SU-DHL-6 (cell line): Measurements from ENCODE around the gene OR52N2.

Experiments used
- H2AFZ ChIP-seq: fragments of 200-600 bp; sonication (generic); 2 replicates; pipeline ENCODE4 v1.6.1; 2014; ENCODE audit warnings: low read depth, mild to moderate bottlenecking, moderate library complexity, mixed read lengths, antibody characterized with exemption, low read length; ENCODE audit not compliant: severe bottlenecking
- H3F3A ChIP-seq: fragments of 200-600 bp; shearing (Covaris generic); 2 replicates; pipeline ENCODE4 v1.6.0; 2016; ENCODE audit warnings: antibody characterized with exemption, mild to moderate bottlenecking; ENCODE audit not compliant: insufficient read depth
- H3K27ac ChIP-seq: fragments of 200-600 bp; sonication (generic); 2 replicates; pipeline ENCODE4 v1.5.1; 2016; ENCODE audit warnings: low read depth, mild to moderate bottlenecking, low read length, moderate library complexity, mixed read lengths
- H3K27me3 ChIP-seq: fragments of 200-600 bp; sonication (generic), shearing (Covaris generic); 2 replicates; pipeline ENCODE4 v1.6.0; 2014; ENCODE audit warnings: mild to moderate bottlenecking, low read length
- H3K36me3 ChIP-seq: fragments of 200-600 bp; sonication (generic); 2 replicates; pipeline ENCODE4 v1.6.1; 2014; ENCODE audit warnings: mild to moderate bottlenecking, low read length, mixed read lengths
- H3K4me2 ChIP-seq: fragments of 300-600, 200-600 bp; shearing (Covaris generic), sonication (generic); 2 replicates; pipeline ENCODE4 v1.6.0; 2014; ENCODE audit warnings: low read length, low read depth, mild to moderate bottlenecking; ENCODE audit not compliant: poor library complexity, severe bottlenecking
- H3K4me3 ChIP-seq: fragments of 200-600 bp; sonication (generic); 2 replicates; pipeline ENCODE4 v1.5.1; 2014; ENCODE audit warnings: antibody characterized with exemption, low read length, mild to moderate bottlenecking, mixed read lengths; ENCODE audit not compliant: insufficient read depth, poor library complexity, severe bottlenecking
- H3K79me2 ChIP-seq: fragments of 200-600 bp; sonication (generic); 2 replicates; pipeline ENCODE4 v1.6.1; 2014; ENCODE audit warnings: mild to moderate bottlenecking, low read length, moderate library complexity; ENCODE audit not compliant: insufficient read depth
- H3K9ac ChIP-seq: fragments of 200-600 bp; sonication (generic); 2 replicates; pipeline ENCODE4 v1.7.0; 2014; ENCODE audit warnings: mild to moderate bottlenecking, low read length
- H3K9me2 ChIP-seq: fragments of 200-600 bp; sonication (generic); replicated peaks from 2 replicates; pipeline ENCODE4 v1.6.1; 2014; ENCODE audit warnings: low read length; ENCODE audit not compliant: insufficient read depth
- H3K9me3 ChIP-seq: fragments of 200-600 bp; sonication (generic); 2 replicates; pipeline ENCODE4 v1.6.1; 2014; ENCODE audit warnings: low read length, mixed read lengths; ENCODE audit not compliant: insufficient read depth
- H4K20me1 ChIP-seq: fragments of 200-600 bp; sonication (generic); 2 replicates; pipeline ENCODE4 v1.6.1; 2014; ENCODE audit warnings: low read depth, mild to moderate bottlenecking, antibody characterized with exemption, low read length, moderate library complexity, mixed read lengths
- EZH2phosphoT487 ChIP-seq: fragments of 200-600 bp; sonication (generic), shearing (Covaris generic); conservative IDR thresholded peaks from 2 replicates; pipeline ENCODE4 v1.6.1; 2018; ENCODE audit warnings: mild to moderate bottlenecking, antibody characterized with exemption, low read length, moderate library complexity, mixed read lengths
- TF ChIP-seq, protein P1 (sequence below): fragments of 200-600 bp; sonication (generic); IDR thresholded peaks from one replicate; pipeline ENCODE4 v1.5.1; 2017; ENCODE audit warnings: antibody characterized with exemption, mild to moderate bottlenecking, low read length, moderate library complexity; ENCODE audit not compliant: insufficient read depth, poor library complexity, severe bottlenecking

The OR52N2 gene

DNA sequence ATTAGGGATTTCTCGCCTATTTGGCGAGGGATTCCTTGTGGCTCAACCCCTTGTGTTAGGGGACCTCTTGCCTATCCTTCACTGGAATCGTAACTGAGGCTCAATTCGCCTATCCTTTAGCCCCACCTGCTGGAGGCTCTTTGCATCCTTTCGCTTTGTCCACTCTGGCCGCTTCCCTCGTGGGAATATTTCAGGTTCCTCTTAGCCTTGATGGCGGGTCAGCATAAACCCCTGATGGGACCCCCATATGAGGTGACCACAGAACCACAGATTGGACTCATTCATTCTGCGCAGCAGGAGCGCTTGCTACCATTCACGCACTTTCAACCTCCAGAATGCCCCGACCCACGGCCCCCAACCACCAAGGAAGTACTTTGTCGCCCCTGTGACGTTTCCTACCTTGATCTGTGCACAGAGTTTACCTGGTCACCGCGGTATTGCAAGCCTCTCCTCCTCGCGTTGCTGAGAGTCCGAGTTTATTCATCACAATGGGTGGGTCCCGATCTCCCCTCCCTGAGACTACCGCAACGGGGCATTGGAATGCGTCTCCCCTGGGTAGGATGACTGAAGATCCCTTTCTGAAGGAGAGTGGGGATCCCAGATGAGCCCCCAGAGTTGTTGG, at the start of gene OR52N2:
Gene OR52N2, plus strand, starts transcription at position 425 of the 622 bp plus-strand sequence. CDS start 11,412 bp downstream, outside the sequence.
- Histone ChIP-seq H3K27me3 (no peaks in the 10 kb centered on the region), H3K9me2 (no peaks in the 10 kb centered on the region), H3K9me3 (no peaks in the 10 kb centered on the region), H3K36me3 (no peaks in the 10 kb centered on the region), H3K79me2 (no peaks in the 10 kb centered on the region), H3K4me2 (no peak within 1 kb of the TSS), H4K20me1 (no peaks in the 10 kb centered on the region), H3K4me3 (no peak within 1 kb of the TSS), H2AFZ (no peak within 1 kb of the TSS), H3K27ac (no peak within 1 kb of the TSS), H3K9ac (no peak within 1 kb of the TSS), H3F3A (no peaks in the 10 kb centered on the region)
- TF ChIP-seq, protein P1, sequence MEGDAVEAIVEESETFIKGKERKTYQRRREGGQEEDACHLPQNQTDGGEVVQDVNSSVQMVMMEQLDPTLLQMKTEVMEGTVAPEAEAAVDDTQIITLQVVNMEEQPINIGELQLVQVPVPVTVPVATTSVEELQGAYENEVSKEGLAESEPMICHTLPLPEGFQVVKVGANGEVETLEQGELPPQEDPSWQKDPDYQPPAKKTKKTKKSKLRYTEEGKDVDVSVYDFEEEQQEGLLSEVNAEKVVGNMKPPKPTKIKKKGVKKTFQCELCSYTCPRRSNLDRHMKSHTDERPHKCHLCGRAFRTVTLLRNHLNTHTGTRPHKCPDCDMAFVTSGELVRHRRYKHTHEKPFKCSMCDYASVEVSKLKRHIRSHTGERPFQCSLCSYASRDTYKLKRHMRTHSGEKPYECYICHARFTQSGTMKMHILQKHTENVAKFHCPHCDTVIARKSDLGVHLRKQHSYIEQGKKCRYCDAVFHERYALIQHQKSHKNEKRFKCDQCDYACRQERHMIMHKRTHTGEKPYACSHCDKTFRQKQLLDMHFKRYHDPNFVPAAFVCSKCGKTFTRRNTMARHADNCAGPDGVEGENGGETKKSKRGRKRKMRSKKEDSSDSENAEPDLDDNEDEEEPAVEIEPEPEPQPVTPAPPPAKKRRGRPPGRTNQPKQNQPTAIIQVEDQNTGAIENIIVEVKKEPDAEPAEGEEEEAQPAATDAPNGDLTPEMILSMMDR: peak; percentile 86
- no peak for TF ChIP-seq EZH2phosphoT487

DNA sequence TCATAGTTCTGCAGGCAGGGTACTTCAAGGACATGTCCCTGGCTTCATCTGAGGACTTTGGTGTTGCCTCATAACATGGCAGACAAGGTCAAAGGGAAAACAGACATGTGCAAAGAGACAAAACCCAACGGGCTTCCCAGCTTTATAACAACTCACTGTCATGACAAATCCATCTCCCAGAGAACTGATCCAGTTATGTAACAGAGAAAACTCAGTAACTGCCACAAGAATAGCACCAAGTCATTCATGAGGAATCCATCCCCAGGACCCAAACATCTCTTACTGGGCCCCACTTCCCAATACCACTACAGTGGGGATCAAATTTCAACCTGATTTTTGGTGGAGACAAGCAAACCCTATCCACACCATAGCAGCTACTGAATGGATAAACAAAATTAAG, 41.7 kb upstream of the OR52N2 start:
- Histone ChIP-seq H3K79me2 (no peaks in the 10 kb centered on the region), H2AFZ (no peak overlapping the region)

DNA sequence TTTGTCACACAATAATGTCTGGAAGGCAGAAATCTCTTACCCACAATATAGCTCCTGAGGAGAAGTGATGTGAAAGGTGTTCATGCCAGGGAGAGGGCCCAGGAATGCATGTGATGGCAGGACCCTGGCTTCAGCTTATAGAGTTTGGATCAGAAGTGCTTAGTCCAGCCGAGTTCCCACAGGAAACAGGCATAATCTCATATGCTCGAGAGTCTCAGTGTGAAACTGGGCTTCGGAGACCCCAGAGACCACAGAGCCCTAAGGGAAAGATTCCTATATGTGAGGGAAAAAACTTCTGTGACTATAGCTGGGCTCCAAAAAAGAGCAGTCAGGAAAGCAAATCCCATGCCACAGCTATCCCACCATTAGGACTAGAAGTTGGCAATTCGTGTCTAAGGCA, 25.5 kb upstream of the OR52N2 start, which contains the start of gene OR52N5:
Gene OR52N5, minus strand, starts transcription at position 101 of the 400 bp plus-strand sequence. CDS start 4,721 bp downstream, outside the sequence.
- TF ChIP-seq, protein P1: no peak
- no peak for TF ChIP-seq EZH2phosphoT487

More for the DNA sequence above, 41.7 kb upstream of the OR52N2 start:
- no peak overlapping the region for H3K4me3 ChIP-seq
- TF ChIP-seq EZH2phosphoT487: no peak
- H3K27me3 ChIP-seq: no peaks in the 10 kb centered on the region
- no peak overlapping the region for H3K4me2 ChIP-seq
- H3K9me2 ChIP-seq: no peaks in the 10 kb centered on the region
- no peaks in the 10 kb centered on the region for H3K9me3 ChIP-seq
- no peak overlapping the region for H3K27ac ChIP-seq
- no peaks in the 10 kb centered on the region for H4K20me1 ChIP-seq
- H3K36me3 ChIP-seq: no peaks in the 10 kb centered on the region
- no peak overlapping the region for H3K9ac ChIP-seq
- no peaks in the 10 kb centered on the region for H3F3A ChIP-seq

DNA sequence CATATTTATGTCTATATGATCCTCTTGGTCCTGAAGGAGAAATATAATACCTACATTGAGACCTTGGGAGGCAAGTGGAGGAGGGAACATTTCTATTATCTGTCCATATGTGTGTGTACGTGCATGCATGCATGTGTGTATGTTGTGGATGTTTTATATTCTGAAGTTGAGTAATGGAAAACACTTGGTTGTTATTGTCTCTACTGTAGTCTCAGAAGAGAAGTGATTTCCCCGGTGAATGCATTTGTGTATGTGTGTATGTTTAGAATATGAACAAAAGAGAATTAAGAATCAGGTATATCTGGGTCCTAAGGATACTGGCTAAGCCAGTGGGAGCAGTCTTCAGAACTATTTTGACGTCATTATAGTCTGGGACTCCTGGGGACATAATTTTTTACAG, 17.6 kb upstream of the OR52N2 start, which contains the start of gene OR52N1:
Gene OR52N1, minus strand, starts transcription at position 101 of the 400 bp plus-strand sequence. CDS start 2,449 bp downstream, outside the sequence.
- Histone ChIP-seq H3K9ac (no peak within 1 kb of the TSS), H3F3A (no peaks in the 10 kb centered on the region), H3K27ac (no peak within 1 kb of the TSS), H3K27me3 (no peaks in the 10 kb centered on the region), H3K9me2 (no peaks in the 10 kb centered on the region), H3K9me3 (no peaks in the 10 kb centered on the region), H3K4me3 (no peak within 1 kb of the TSS), H2AFZ (no peak within 1 kb of the TSS), H3K79me2 (no peaks in the 10 kb centered on the region), H3K4me2 (no peak within 1 kb of the TSS), H4K20me1 (no peaks in the 10 kb centered on the region), H3K36me3 (no peaks in the 10 kb centered on the region)
- TF ChIP-seq, protein P1: no peak
- TF ChIP-seq EZH2phosphoT487: no peak

More for the DNA sequence above, 25.5 kb upstream of the OR52N2 start, which contains the start of gene OR52N5:
- Histone ChIP-seq H3K4me2 (no peak within 1 kb of the TSS), H3K79me2 (no peaks in the 10 kb centered on the region), H3K36me3 (no peaks in the 10 kb centered on the region), H3K9me2 (no peaks in the 10 kb centered on the region), H3K4me3 (no peak within 1 kb of the TSS), H4K20me1 (no peaks in the 10 kb centered on the region), H3K9ac (no peak within 1 kb of the TSS), H3F3A (no peaks in the 10 kb centered on the region), H2AFZ (no peak within 1 kb of the TSS), H3K9me3 (no peaks in the 10 kb centered on the region), H3K27me3 (no peaks in the 10 kb centered on the region), H3K27ac (no peak within 1 kb of the TSS)
